ENCODE results near the gene IL3. TPM values are rescaled to one million over a fixed set of nuclear protein-coding genes. Genes with fewer than 3 reads are reported as not detected.

IL3 gene
- total RNA-seq, 2 experiments from 2014 or later, result not detected

DNA sequence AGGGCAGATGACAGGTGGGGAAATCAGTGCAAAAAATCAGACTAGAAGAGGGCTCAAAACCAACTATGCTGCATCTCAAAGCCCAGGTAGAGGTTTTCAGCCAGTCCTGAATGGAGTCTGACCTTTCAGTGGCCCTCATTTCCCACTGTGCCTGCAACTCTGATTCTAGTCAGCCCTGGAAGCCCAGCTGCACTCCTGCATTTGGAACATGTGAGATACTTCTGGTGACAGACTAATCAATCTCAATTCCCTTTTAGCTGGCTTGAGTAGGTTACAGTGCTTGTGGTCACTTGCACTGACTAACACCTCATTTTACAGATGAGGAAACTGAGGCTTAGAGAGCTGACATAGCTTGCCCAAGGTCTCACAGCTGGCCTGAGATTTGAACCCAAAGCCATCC, 41.1 kb upstream of the IL3 start:
- no peak for TF ChIP-seq CTCF (conservative IDR thresholded peaks at IDR 0.05; ENCODE audit: low read length)
- TF ChIP-seq EZH2phosphoT487 (IDR thresholded peaks at IDR 0.05; ENCODE audit: borderline replicate concordance, low read depth, low read length), result no peak
- no peak overlapping the region for H3K4me3 ChIP-seq (ENCODE audit: low read depth, low read length, poor library complexity, severe bottlenecking)
- H2AFZ ChIP-seq (ENCODE audit: low read length), result no peak overlapping the region
- H3K9me2 ChIP-seq (ENCODE audit: insufficient read depth, low read length), result no peaks in the 10 kb centered on the region
- CTCF ChIA-PET (ENCODE audit: unreplicated experiment), result no interaction called here
- no peaks in the 10 kb centered on the region for H3K79me2 ChIP-seq (ENCODE audit: insufficient read depth, low read depth, low read length)
- no peak overlapping the region for H3K4me2 ChIP-seq (ENCODE audit: low read length)
- intact Hi-C loops (cut with micrococcal nuclease; ENCODE audit: unreplicated experiment), result no loop called here
- POLR2A ChIA-PET, result no interaction called here
- H3K36me3 ChIP-seq (ENCODE audit: insufficient read depth, low read length), result no peaks in the 10 kb centered on the region
- DNase-seq (ENCODE audit: low spot score), result no peak
- H3K9me3 ChIP-seq (ENCODE audit: low read length), result no peaks in the 10 kb centered on the region
- no peak overlapping the region for H3K27ac ChIP-seq (ENCODE audit: low read depth, low read length, poor library complexity, severe bottlenecking)
- no peaks in the 10 kb centered on the region for H3K4me1 ChIP-seq (ENCODE audit: insufficient read depth, low read length, poor library complexity, severe bottlenecking)
- no TSS peak for BruUV-seq (replicated peaks)
- H4K20me1 ChIP-seq (ENCODE audit: insufficient read depth, low read length), result no peaks in the 10 kb centered on the region

- POLR2A ChIA-PET, result no interaction called here
- Histone ChIP-seq H4K20me1 (ENCODE audit: insufficient read depth, low read length) (no peaks in the 10 kb centered on the region), H3K4me3 (ENCODE audit: low read depth, low read length, poor library complexity, severe bottlenecking) (no peak overlapping the region), H3K9me2 (ENCODE audit: insufficient read depth, low read length) (no peaks in the 10 kb centered on the region), H3K79me2 (ENCODE audit: insufficient read depth, low read depth, low read length) (no peaks in the 10 kb centered on the region), H3K4me1 (ENCODE audit: insufficient read depth, low read length, poor library complexity, severe bottlenecking) (no peaks in the 10 kb centered on the region), H3K36me3 (ENCODE audit: insufficient read depth, low read length) (no peaks in the 10 kb centered on the region), H2AFZ (ENCODE audit: low read length) (no peak overlapping the region), H3K4me2 (ENCODE audit: low read length) (no peak overlapping the region), H3K27ac (ENCODE audit: low read depth, low read length, poor library complexity, severe bottlenecking) (no peak overlapping the region), H3K9me3 (ENCODE audit: low read length) (no peaks in the 10 kb centered on the region)
- TF ChIP-seq EZH2phosphoT487 (IDR thresholded peaks at IDR 0.05; ENCODE audit: borderline replicate concordance, low read depth, low read length), result no peak
- TF ChIP-seq CTCF (conservative IDR thresholded peaks at IDR 0.05; ENCODE audit: low read length), result no peak
- DNase-seq (ENCODE audit: low spot score), result no peak
- intact Hi-C loops (cut with micrococcal nuclease; ENCODE audit: unreplicated experiment), result no loop called here
- CTCF ChIA-PET (ENCODE audit: unreplicated experiment), result no interaction called here
- no TSS peak for BruUV-seq (replicated peaks)
Measured at GRCh38 chr5:132019857-132020555, 40.4 kb upstream of the IL3 start.

- Histone ChIP-seq H2AFZ (ENCODE audit: low read length) (no peak overlapping the region), H3K9me2 (ENCODE audit: insufficient read depth, low read length) (no peaks in the 10 kb centered on the region), H3K36me3 (ENCODE audit: insufficient read depth, low read length) (no peaks in the 10 kb centered on the region), H3K79me2 (ENCODE audit: insufficient read depth, low read depth, low read length) (no peaks in the 10 kb centered on the region), H3K4me3 (ENCODE audit: low read depth, low read length, poor library complexity, severe bottlenecking) (no peak overlapping the region), H3K4me1 (ENCODE audit: insufficient read depth, low read length, poor library complexity, severe bottlenecking) (no peaks in the 10 kb centered on the region), H4K20me1 (ENCODE audit: insufficient read depth, low read length) (no peaks in the 10 kb centered on the region), H3K27ac (ENCODE audit: low read depth, low read length, poor library complexity, severe bottlenecking) (no peak overlapping the region), H3K4me2 (ENCODE audit: low read length) (no peak overlapping the region), H3K9me3 (ENCODE audit: low read length) (no peaks in the 10 kb centered on the region)
- no peak for DNase-seq (ENCODE audit: low spot score)
- ChIA-PET POLR2A (no interaction called here), CTCF (ENCODE audit: unreplicated experiment) (no interaction called here)
- TF ChIP-seq EZH2phosphoT487 (IDR thresholded peaks at IDR 0.05; ENCODE audit: borderline replicate concordance, low read depth, low read length) (no peak), CTCF (conservative IDR thresholded peaks at IDR 0.05; ENCODE audit: low read length) (no peak)
- no TSS peak for BruUV-seq (replicated peaks)
- intact Hi-C loops (cut with micrococcal nuclease; ENCODE audit: unreplicated experiment), result no loop called here
Measured at GRCh38 chr5:132020568-132021339, 39.7 kb upstream of the IL3 start.

Data from OCI-LY7 (cell line).